Measurements from ENCODE around the gene OR52L1.

OR52L1 gene

GRCh38 chr11:5940748-5941147 lies 46.0 kb downstream of the OR52L1 start:
- Histone ChIP-seq H3K27ac (ENCODE audit: low read depth, low read length) (no peak overlapping the region), H3K27me3 (ENCODE audit: control insufficient read depth, insufficient read depth, low read length) (no peaks in the 10 kb centered on the region), H3K9ac (ENCODE audit: low read length) (no peak overlapping the region), H3K9me3 (ENCODE audit: control insufficient read depth, insufficient read depth, low read depth, low read length) (peaks cover 7% of the 10 kb centered on the region), H3K36me3 (ENCODE audit: control insufficient read depth, insufficient read depth, low read length) (no peaks in the 10 kb centered on the region), H3K4me3 (ENCODE audit: low read depth, low read length) (no peak overlapping the region), H3K4me1 (ENCODE audit: control insufficient read depth, insufficient read depth, low read length) (no peaks in the 10 kb centered on the region)

DNA sequence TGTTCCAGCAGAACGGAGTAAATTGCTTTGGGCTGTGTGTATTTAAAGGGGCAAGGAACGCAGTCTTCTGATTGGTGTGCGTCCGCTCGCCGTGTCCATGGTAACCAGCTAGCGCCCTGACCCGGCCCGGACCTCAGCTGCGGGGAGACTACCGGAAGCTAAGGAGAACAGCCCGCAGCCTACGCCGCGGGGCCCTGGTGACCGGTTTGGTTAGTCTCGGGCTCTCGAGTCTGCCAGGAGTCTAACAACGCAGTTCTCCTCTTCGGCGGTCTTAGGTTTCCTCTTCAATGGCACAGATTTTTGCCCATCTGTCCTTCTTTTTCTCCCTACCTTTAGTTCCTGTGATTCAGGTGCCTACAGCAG lies 48.2 kb downstream of the OR52L1 start:
- no peaks in the 10 kb centered on the region for H3K36me3 ChIP-seq (ENCODE audit: control insufficient read depth, insufficient read depth, low read length)
- H3K27ac ChIP-seq (ENCODE audit: low read depth, low read length): no peak overlapping the region
- H3K9ac ChIP-seq (ENCODE audit: low read length): no peak overlapping the region
- no peaks in the 10 kb centered on the region for H3K27me3 ChIP-seq (ENCODE audit: control insufficient read depth, insufficient read depth, low read length)
- no peaks in the 10 kb centered on the region for H3K4me1 ChIP-seq (ENCODE audit: control insufficient read depth, insufficient read depth, low read length)
- no peak overlapping the region for H3K4me3 ChIP-seq (ENCODE audit: low read depth, low read length)
- peaks cover 11% of the 10 kb centered on the region for H3K9me3 ChIP-seq (ENCODE audit: control insufficient read depth, insufficient read depth, low read depth, low read length)

DNA sequence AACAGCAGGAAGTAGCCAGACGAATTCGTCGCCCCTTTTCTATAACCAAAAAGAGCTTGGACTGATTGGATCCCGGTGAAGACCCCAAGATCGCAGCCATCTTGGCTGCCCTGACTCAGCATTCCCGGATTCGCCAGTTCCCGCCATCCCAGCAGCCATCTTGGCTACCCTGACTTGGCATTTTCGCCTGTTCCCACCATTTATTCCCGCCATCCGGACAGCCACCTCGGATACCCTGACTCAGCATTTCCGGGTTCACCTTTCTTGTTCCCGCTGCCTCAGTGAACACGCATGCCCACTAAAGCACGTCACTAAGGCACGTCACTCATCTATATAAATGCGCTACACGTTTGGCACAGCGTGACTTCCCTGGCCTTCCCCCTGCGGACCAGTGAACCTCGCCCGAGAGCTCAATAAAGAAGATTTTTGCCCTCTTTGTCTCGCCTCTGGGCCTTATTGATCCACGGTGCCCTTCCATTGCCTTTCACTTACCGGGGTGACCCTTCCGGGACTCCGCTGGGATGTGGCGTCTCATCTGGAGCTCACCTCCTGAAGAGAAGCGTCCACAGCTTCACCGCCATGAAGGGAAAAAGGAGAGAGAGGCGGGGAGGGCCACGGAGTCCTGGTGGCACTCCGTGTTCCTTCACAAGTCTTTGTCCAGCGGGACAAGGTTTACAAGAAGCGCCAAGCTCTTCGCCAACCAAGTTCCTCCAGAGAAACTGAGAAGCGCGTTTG lies 48.8 kb downstream of the OR52L1 start:
- H3K9me3 ChIP-seq (ENCODE audit: control insufficient read depth, insufficient read depth, low read depth, low read length): peaks cover 14% of the 10 kb centered on the region
- no peak overlapping the region for H3K9ac ChIP-seq (ENCODE audit: low read length)
- no peaks in the 10 kb centered on the region for H3K27me3 ChIP-seq (ENCODE audit: control insufficient read depth, insufficient read depth, low read length)

More for the DNA sequence above, 48.8 kb downstream of the OR52L1 start:
- Histone ChIP-seq H3K36me3 (ENCODE audit: control insufficient read depth, insufficient read depth, low read length) (no peaks in the 10 kb centered on the region), H3K27ac (ENCODE audit: low read depth, low read length) (no peak overlapping the region), H3K4me3 (ENCODE audit: low read depth, low read length) (no peak overlapping the region), H3K4me1 (ENCODE audit: control insufficient read depth, insufficient read depth, low read length) (no peaks in the 10 kb centered on the region)
